ENCODE measurements around the gene SLC37A2. TPM values are rescaled to one million over a fixed set of nuclear protein-coding genes. Genes with fewer than 3 reads are reported as not detected.

The SLC37A2 gene
- total and polyA plus RNA-seq, 2 of the 4 experiments (the other 2 are of a cell fraction): 0.72 to 1.1 TPM

DNA sequence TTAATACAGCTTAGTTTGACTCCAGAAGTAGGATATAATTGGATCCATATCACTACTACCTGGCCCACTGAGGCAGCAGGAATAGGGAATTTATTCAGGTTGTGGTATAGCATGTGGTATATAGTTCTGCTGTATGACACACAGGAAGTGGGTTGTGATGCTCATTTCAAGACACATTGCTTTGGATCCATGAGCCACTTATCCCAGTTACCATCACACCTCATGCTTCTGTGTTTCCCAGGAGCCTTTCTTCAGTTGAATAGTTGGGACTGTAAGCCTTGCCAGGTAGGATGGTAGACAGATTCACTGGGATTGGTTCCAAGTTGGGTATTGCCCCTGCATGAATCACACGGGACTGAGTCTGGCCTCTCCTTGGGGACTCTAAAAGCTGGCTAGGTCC is 9.9 kb upstream of the SLC37A2 start:
- Histone ChIP-seq H3K56ac (ENCODE audit: extremely low read depth, insufficient read depth, low read length) (no peak overlapping the region), H3K4me1 (ENCODE audit: control insufficient read depth, insufficient read depth, low read length) (no peaks in the 10 kb centered on the region), H2BK120ac (ENCODE audit: low read depth, low read length) (no peak overlapping the region), H4K8ac (ENCODE audit: low read depth in 2 of 2, low read length in 2 of 2) (no peak overlapping the region), H3K4ac (ENCODE audit: low read depth, low read length) (no peak overlapping the region), H3K14ac (replicated peaks; ENCODE audit: low read depth, low read length) (no peak overlapping the region), H2BK15ac (ENCODE audit: low read depth, low read length) (no peak overlapping the region), H3K27me3 (ENCODE audit: control insufficient read depth, insufficient read depth, low read length) (no peaks in the 10 kb centered on the region), H4K5ac (ENCODE audit: low read depth, low read length) (no peak overlapping the region), H2BK5ac (ENCODE audit: low read depth, low read length, poor library complexity, severe bottlenecking) (no peak overlapping the region), H3K4me2 (ENCODE audit: low read depth, low read length) (no peak overlapping the region), H2AK9ac (replicated peaks; ENCODE audit: low read depth, low read length, poor library complexity) (no peak overlapping the region), H2AFZ (replicated peaks; ENCODE audit: low read length, poor library complexity) (no peak overlapping the region), H3K9me3 (ENCODE audit: control insufficient read depth, insufficient read depth, low read length) (no peaks in the 10 kb centered on the region), H3K27ac (ENCODE audit: insufficient read depth, low read length) (no peak overlapping the region), H3K18ac (ENCODE audit: low read depth, low read length) (no peak overlapping the region), H3K79me1 (ENCODE audit: low read depth in 1 of 2, low read length in 2 of 2) (no peaks in the 10 kb centered on the region), H3K9me1 (ENCODE audit: insufficient read depth, low read length) (no peaks in the 10 kb centered on the region), H2AK5ac (ENCODE audit: low read depth, low read length) (no peak overlapping the region), H4K91ac (ENCODE audit: insufficient read depth, low read depth, low read length) (no peak overlapping the region), H3K23ac (ENCODE audit: low read depth, low read length) (no peak overlapping the region), H3K9ac (ENCODE audit: low read depth, low read length) (no peak overlapping the region), H3K4me3 (ENCODE audit: insufficient read depth, low read depth, low read length) (no peak overlapping the region), H3K36me3 (ENCODE audit: control insufficient read depth, insufficient read depth, low read length) (no peaks in the 10 kb centered on the region), H4K20me1 (ENCODE audit: insufficient read depth, low read length) (no peaks in the 10 kb centered on the region), H2BK20ac (ENCODE audit: low read depth, low read length) (no peak overlapping the region)
- ChIA-PET CTCF (interaction anchor here (0.7 kb wide), 1 partner anchor 217 kb away, joined by 3 read pairs; no protein-coding TSS in a partner anchor), POLR2A (ENCODE audit: unreplicated experiment) (no interaction called here)
- in situ Hi-C loops (cut with MboI; ENCODE audit: low sequenced_read_pairs): no loop called here
- no peak for DNase-seq
- dilution Hi-C loops (cut with HindIII; ENCODE audit: low sequenced_read_pairs, unreplicated experiment): no loop called here
- BruUV-seq (replicated peaks): no TSS peak
- no CpG with 5 or more reads among the region's 1 CpG for WGBS, 2 experiments (ENCODE audit: extremely low coverage in 2 of 2, insufficient read length in 1 of 2)
- intact Hi-C loops (cut with micrococcal nuclease): no loop called here
- TF ChIP-seq MXI1 (IDR thresholded peaks at IDR 0.05; ENCODE audit: borderline replicate concordance, low read depth, low read length): no peak
- no peak for TF ChIP-seq RCOR1 (IDR thresholded peaks at IDR 0.05; ENCODE audit: insufficient replicate concordance, low read length)
- no peak for TF ChIP-seq MAFK (IDR thresholded peaks at IDR 0.05; ENCODE audit: low read depth, low read length)
- no peak for TF ChIP-seq SMC3 (IDR thresholded peaks at IDR 0.05; ENCODE audit: low read depth, low read length)
- TF ChIP-seq BHLHE40 (IDR thresholded peaks at IDR 0.05; ENCODE audit: low read depth, low read length): no peak
- no peak for TF ChIP-seq CEBPB (IDR thresholded peaks at IDR 0.05; ENCODE audit: low read depth, low read length)
- no peak for ATAC-seq (ENCODE audit: low read depth)

Data from IMR-90 (cell line).